AG20443 (cell line): ENCODE measurements around the gene TPCN1.

Experiments used
- DNase-seq: peaks from one replicate; pipeline ENCODE4 v3.0.0; 2012; ENCODE audit warnings: low spot score, mixed read lengths

TPCN1 gene

GRCh38 chr12:113221181-113221996 lies at the start of gene TPCN1:
TSS of gene TPCN1 (plus strand) at chr12:113221464. CDS start at chr12:113226853, 5,389 bp downstream.
- DNase-seq: peak; percentile 96

GRCh38 chr12:113171543-113171942 lies 49.7 kb upstream of the TPCN1 start:
- DNase-seq: no peak

GRCh38 chr12:113172185-113172584 lies 49.1 kb upstream of the TPCN1 start:
- DNase-seq: no peak

GRCh38 chr12:113173081-113173698 lies 48.1 kb upstream of the TPCN1 start:
- DNase-seq: no peak

- DNase-seq: peak; percentile 91
Observed at GRCh38 chr12:113174461-113175384, 46.5 kb upstream of the TPCN1 start.

GRCh38 chr12:113179023-113179422 lies 42.2 kb upstream of the TPCN1 start:
- no peak for DNase-seq

GRCh38 chr12:113180333-113180732 lies 40.9 kb upstream of the TPCN1 start:
- no peak for DNase-seq

GRCh38 chr12:113181975-113182374 lies 39.3 kb upstream of the TPCN1 start:
- no peak for DNase-seq

GRCh38 chr12:113183030-113183589 lies 38.2 kb upstream of the TPCN1 start:
- no peak for DNase-seq

- no peak for DNase-seq
Observed at GRCh38 chr12:113184098-113184899, 37.0 kb upstream of the TPCN1 start.

GRCh38 chr12:113184900-113185179 lies 36.4 kb upstream of the TPCN1 start:
- DNase-seq: peak; percentile 95

- DNase-seq: peak; percentile 85
Observed at GRCh38 chr12:113185180-113186032, 35.9 kb upstream of the TPCN1 start, which contains the start of the genes DDX54 and RITA1. TSS of gene DDX54 (minus strand) at chr12:113185478. CDS start at chr12:113185451, 27 bp downstream. TSS of gene RITA1 (plus strand) at chr12:113185721. CDS start at chr12:113186747, 1,026 bp downstream.

- DNase-seq: no peak
Observed at GRCh38 chr12:113186033-113186365, 35.3 kb upstream of the TPCN1 start.

- no peak for DNase-seq
Observed at GRCh38 chr12:113186666-113187325, 34.5 kb upstream of the TPCN1 start.

GRCh38 chr12:113189361-113189760 lies 31.9 kb upstream of the TPCN1 start:
- no peak for DNase-seq

GRCh38 chr12:113190761-113191160 lies 30.5 kb upstream of the TPCN1 start:
- no peak for DNase-seq

- no peak for DNase-seq
Observed at GRCh38 chr12:113191227-113191626, 30.0 kb upstream of the TPCN1 start.

GRCh38 chr12:113194971-113195391 lies 26.3 kb upstream of the TPCN1 start:
- DNase-seq: peak; percentile 77

- no peak for DNase-seq
Observed at GRCh38 chr12:113195598-113195997, 25.7 kb upstream of the TPCN1 start.

GRCh38 chr12:113196582-113196981 lies 24.7 kb upstream of the TPCN1 start:
- no peak for DNase-seq
